ENCODE measurements around the gene PLCB2. TPM values are rescaled to one million over a fixed set of nuclear protein-coding genes. Genes with fewer than 3 reads are reported as not detected.

Gene PLCB2
- total RNA-seq, 1 experiment from 2014 or later, result 7.4 TPM

DNA sequence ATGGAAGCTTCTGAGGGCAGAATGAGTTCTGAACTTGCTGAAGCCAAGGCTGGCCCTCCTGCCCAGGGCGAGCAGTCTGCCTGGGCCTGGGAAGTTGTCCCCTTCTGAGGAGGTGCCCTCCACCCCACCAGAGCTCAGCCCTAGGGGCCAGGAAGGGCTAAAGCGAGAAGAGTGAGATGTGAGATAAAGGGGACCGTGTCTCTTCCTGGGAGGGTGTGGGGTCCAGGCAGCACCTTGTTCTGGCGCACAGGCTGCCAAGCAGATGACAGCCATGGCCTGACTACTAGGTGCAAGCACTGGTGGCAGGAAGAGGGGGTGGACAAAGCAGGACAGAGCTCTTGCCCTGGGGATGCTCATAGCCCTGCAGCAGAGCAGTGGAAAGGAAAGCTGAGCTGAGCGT is 65.1 kb downstream of the PLCB2 start:
- Histone ChIP-seq H2AK5ac (ENCODE audit: insufficient read length, low read length) (no peak overlapping the region), H3K79me2 (ENCODE audit: insufficient read depth, low read length) (no peaks in the 10 kb centered on the region), H3K23ac (ENCODE audit: insufficient read length, low read depth, low read length) (no peak overlapping the region), H3K56ac (ENCODE audit: insufficient read length, low read depth, low read length) (no peak overlapping the region), H2BK15ac (ENCODE audit: low read depth, low read length) (no peak overlapping the region), H3K14ac (ENCODE audit: insufficient read depth, low read length) (no peak overlapping the region), H3K27me3 (ENCODE audit: insufficient read depth, low read length) (no peaks in the 10 kb centered on the region), H3K4ac (ENCODE audit: low read depth, low read length) (no peak overlapping the region), H4K20me1 (ENCODE audit: control insufficient read depth, insufficient read depth, insufficient read length) (no peaks in the 10 kb centered on the region), H3T11ph (ENCODE audit: low read length) (no peak overlapping the region), H3K9ac (ENCODE audit: extremely low read depth, insufficient read length, low read length) (no peak overlapping the region), H3K9me3 (ENCODE audit: control insufficient read depth, low read depth, low read length) (no peaks in the 10 kb centered on the region), H2BK20ac (ENCODE audit: low read depth, low read length, poor library complexity, severe bottlenecking) (no peak overlapping the region), H3K4me2 (ENCODE audit: insufficient read depth, insufficient read length, low read length) (no peak overlapping the region), H2BK120ac (ENCODE audit: low read depth, low read length, poor library complexity, severe bottlenecking) (no peak overlapping the region), H2BK5ac (ENCODE audit: insufficient read length, low read length) (no peak overlapping the region), H3K23me2 (ENCODE audit: insufficient read length, low read depth, low read length, poor library complexity, severe bottlenecking) (peaks cover 8% of the 10 kb centered on the region), H4K5ac (ENCODE audit: insufficient read length, low read depth, low read length) (no peak overlapping the region), H2AFZ (ENCODE audit: low read length) (no peak overlapping the region), H3K79me1 (ENCODE audit: insufficient read depth, low read depth, low read length, poor library complexity, severe bottlenecking) (no peaks in the 10 kb centered on the region), H3K18ac (ENCODE audit: insufficient read length, low read depth, low read length) (no peak overlapping the region), H3K4me1 (ENCODE audit: insufficient read depth, low read length) (no peaks in the 10 kb centered on the region; the same call in 1 of the 2 replicates), H3K27ac (ENCODE audit: insufficient read length, low read depth, low read length) (no peak overlapping the region), H4K91ac (ENCODE audit: insufficient read length, low read depth, low read length) (no peak overlapping the region), H4K8ac (replicated peaks; ENCODE audit: insufficient read length, low read depth, low read length) (no peak overlapping the region), H2BK12ac (ENCODE audit: insufficient read length, low read depth, low read length) (no peak overlapping the region)
- H3K27me3 Mint-ChIP-seq (ENCODE audit: low read depth), result peaks cover 16% of the 10 kb centered on the region
- no peak overlapping the region for H3K4me3 Mint-ChIP-seq
- H3K4me1 Mint-ChIP-seq, result peaks cover 32 to 33% of the 10 kb centered on the region in 2 experiments
- peaks cover 0 to 2% (median 0%) of the 10 kb centered on the region in 3 experiments; a peak in 1 of 7 replicates for H3K36me3 Mint-ChIP-seq (ENCODE audit: insufficient read depth in 1 of 3, low read depth in 3 of 3)
- no peak for DNase-seq
- H3K27ac Mint-ChIP-seq, result no peak overlapping the region; a peak in 1 of 7 replicates
- TF ChIP-seq, protein P1, sequence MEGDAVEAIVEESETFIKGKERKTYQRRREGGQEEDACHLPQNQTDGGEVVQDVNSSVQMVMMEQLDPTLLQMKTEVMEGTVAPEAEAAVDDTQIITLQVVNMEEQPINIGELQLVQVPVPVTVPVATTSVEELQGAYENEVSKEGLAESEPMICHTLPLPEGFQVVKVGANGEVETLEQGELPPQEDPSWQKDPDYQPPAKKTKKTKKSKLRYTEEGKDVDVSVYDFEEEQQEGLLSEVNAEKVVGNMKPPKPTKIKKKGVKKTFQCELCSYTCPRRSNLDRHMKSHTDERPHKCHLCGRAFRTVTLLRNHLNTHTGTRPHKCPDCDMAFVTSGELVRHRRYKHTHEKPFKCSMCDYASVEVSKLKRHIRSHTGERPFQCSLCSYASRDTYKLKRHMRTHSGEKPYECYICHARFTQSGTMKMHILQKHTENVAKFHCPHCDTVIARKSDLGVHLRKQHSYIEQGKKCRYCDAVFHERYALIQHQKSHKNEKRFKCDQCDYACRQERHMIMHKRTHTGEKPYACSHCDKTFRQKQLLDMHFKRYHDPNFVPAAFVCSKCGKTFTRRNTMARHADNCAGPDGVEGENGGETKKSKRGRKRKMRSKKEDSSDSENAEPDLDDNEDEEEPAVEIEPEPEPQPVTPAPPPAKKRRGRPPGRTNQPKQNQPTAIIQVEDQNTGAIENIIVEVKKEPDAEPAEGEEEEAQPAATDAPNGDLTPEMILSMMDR (conservative IDR thresholded peaks at IDR 0.05), result no peak
- no peaks in the 10 kb centered on the region for H3K9me3 Mint-ChIP-seq
- WGBS (ENCODE audit: extremely low coverage, insufficient read length, low lambda C conversion rate), result no CpG with 5 or more reads among the region's 5 CpGs

Measured in H9 (cell line).